Skin of body (tissue), 2 donors: Measurements from ENCODE around the gene HRCT1. TPM values are rescaled to one million over a fixed set of nuclear protein-coding genes. Genes with fewer than 3 reads are reported as not detected.
A peak's percentile ranks its signal among the peaks of the same experiment; 100 is the strongest.
"Not testable (repeated sequence)": the region's sequence is repeated elsewhere in the genome, so short reads cannot be mapped to it uniquely, and the experiment has no call there.

ENCODE experiments used
- DNase-seq: peaks from one replicate; lab custom pipeline; 2025; lab: John Stamatoyannopoulos, UW
- total RNA-seq: library from RNA; depleted of rRNA; stranded (reverse); fragments of >200 nt; gene quantifications from one replicate; pipeline ENCODE4 v1.2.3, GENCODE V29; 2014

The HRCT1 gene
- not detected for total RNA-seq

DNA sequence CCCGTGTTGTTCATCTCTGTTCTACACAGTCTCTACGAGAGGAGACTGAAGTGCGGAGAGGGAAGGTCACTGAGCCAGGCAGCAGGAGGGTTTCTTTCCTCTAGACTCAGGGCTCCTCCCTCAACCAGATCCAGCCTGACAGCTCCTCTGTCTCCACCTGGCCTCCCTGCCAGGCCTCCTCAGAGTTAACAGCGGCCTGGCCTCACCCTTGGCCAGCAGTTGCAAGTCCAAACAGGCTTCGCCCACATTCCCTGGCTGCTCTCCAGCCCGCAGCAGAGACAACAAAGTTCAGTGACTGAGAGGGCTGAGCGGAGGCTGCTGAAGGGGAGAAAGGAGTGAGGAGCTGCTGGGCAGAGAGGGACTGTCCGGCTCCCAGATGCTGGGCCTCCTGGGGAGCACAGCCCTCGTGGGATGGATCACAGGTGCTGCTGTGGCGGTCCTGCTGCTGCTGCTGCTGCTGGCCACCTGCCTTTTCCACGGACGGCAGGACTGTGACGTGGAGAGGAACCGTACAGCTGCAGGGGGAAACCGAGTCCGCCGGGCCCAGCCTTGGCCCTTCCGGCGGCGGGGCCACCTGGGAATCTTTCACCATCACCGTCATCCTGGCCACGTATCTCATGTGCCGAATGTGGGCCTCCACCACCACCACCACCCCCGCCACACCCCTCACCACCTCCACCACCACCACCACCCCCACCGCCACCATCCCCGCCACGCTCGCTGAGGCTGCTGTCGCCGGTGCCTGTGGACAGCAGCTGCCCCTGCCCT is at the start of gene HRCT1:
HRCT1 (plus strand) TSS at position 291 of the 768 bp plus-strand sequence; CDS start at position 377, 86 bp downstream.
- peak; percentile 57 for DNase-seq

DNA sequence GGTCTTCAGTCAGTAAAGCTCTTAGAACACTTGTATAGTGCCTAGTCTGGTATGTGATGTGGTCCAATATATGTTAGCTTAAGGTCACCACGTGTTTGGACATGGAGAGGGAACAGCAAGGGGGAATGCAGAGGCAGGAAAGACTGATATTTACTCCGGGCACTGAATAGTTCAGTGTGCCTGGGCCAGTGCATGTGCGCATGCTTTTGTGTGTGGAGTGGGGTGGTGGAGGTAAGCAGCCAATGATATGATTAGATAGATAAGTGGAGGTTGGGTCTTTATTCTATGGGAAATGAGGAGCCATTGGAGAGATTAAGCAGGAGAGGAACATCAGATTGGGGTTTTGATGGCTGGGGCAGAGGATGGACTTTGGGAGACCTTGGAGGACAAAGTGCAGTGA is 49.8 kb upstream of the HRCT1 start:
- DNase-seq, result no peak

DNA sequence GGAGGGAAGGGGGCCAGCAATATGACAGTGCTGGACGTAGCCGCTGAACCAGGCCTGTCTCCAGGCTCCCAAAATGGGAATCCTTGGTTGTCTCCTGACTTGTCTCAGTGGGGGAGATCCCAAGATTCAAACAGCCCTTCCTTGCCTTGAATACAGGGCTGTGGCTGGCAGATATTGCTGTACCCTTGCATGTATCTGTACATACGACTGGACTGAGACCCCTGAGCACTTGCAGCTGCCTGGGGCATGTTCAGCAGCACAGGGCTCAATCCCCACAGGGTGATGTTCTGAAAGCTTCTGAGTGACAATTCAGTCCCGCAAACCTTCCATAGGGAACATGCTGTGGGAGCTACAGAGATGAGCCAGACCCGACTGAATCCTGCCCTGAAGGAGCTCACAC is 49.1 kb upstream of the HRCT1 start:
- DNase-seq, result no peak

DNA sequence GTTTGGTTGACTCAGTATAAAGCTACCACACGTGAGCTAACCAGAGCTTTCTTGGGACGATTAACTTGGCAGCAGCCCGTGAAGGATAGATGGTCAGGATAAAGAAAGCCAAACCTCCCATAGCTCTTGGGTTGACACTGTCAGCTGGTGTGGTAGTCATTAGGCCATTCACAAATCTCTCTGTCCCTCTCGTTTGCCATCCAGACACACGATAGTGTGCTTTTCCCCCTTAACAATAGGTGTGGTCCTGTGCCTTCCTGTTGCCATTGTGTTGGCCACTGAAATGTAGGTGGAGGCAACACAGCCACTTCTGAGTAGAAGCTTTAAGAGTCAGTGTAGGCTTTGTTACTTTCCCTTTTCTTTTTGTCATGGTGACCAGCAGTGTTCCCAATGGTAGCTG is 47.5 kb upstream of the HRCT1 start:
- no peak for DNase-seq

DNA sequence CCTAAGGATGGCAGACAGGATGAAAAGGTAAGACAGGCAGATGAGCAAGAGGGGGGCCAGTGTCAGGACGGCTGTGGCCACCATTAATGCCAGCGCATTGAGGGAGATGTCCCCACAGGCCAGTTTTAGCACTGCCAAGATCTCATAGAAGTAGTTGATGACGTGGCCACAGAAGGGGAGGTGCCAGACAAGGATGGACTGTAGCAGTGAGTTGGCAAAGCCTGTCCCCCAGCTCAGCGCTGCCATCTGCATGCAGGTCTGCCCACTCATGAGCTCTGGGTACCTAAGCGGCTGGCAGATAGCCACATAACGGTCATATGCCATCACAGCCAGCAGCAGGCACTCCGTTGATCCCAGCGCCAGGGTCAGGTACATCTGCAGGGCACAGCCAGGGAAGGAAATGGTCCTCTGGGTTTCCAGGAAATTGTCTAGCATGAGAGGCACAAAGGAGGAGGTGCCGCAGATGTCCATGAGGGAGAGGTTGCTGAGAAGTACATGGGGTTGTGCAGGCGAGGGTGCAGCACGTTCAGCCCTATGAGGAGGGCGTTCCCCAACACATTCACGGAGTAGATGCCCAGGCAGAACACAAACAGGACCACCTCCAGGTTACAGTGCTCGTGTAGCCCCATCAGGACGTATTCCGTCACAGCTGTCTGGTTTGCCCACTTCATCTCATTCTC is 46.6 kb upstream of the HRCT1 start:
- DNase-seq, result no peak

DNA sequence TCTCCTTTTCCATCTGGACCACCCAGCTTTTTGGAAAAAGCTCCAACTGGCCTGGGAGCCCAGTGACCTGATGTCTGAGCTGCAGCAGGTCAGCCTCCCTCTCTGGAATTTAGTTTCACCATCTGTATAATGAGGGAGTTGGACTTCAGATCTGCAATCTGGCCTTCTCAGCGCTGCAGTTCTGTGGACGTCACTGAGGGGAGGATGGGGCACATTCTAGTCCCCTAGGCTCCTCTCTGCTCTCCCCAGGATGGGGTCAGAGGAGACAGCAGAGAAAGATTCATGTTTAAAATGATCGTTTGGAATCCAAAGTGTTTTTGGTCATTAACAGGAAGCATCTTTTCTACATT is 46.0 kb upstream of the HRCT1 start:
- DNase-seq, result no peak

DNA sequence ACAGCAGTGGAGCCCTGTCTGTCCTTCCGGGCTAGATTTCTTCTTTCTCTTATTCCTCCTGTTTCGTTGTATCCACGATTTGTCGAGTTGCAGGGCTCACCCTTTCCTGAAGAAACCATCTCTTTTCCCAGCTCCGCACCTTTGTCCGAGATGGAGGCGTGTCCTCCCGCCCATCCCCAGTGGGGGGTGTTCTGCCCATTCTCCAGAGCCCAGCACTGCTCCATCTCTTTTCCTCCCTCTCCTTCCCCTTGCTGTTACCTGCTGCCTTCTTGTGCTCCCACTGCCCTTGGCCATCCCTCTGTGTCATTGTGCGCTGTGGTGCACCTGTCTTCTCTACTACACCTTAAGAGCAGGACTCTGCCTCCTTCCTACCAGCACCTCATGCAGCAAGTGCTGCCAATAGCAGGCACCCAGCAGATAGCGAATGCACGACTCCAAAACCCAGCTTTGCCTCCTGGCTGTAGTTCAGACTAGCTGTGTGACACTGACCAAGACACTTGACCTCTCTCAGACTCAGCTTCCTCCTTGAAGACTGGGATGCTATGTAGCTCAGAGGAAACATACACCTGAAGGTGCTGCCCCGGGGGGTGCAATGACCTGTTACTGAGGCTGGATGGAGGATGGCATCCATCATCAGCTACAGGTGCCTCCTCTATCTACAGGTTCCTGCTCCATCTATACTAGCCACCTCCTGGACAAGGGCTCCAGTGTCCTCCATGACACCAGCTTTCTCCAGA is 44.7 kb upstream of the HRCT1 start:
- DNase-seq, result no peak

DNA sequence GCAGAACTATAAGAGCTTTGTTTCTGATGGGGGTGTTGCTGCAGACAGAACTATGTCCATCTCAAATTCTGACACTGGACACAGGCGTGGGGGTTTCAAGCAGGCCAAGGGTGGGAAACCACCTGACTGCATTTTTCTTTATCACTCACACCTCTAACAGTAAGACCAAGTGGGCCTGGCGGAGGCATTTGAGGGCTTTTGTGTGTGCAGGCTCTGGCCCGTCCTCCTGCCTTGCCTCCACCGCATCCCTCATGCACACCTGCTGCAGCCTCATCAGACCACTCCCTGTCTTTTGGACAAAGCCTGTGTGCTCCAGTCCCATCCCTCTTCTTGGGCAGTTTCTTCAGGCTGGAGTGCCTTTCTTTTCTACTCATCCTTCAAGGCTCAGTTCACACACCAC is 43.7 kb upstream of the HRCT1 start:
- no peak for DNase-seq

DNA sequence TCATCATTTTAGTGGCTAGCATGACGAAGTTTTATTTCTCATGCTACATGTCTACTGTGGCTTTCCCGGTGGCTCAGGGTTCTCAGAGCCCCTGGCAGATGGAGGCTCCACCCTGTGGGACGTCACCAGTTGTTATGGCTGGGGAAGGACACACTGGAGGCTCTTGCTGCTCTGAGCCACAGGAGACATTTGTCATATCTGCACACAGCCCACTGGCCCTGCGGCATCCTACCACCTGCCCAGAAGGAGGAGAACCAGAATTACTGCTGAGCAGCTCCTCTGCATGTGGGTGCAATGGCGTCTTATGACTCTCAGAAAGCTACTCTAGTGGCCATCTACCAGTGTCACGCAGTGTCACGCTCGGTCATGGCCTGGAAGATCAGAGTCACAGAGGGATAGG is 42.4 kb upstream of the HRCT1 start:
- DNase-seq, result no peak

DNA sequence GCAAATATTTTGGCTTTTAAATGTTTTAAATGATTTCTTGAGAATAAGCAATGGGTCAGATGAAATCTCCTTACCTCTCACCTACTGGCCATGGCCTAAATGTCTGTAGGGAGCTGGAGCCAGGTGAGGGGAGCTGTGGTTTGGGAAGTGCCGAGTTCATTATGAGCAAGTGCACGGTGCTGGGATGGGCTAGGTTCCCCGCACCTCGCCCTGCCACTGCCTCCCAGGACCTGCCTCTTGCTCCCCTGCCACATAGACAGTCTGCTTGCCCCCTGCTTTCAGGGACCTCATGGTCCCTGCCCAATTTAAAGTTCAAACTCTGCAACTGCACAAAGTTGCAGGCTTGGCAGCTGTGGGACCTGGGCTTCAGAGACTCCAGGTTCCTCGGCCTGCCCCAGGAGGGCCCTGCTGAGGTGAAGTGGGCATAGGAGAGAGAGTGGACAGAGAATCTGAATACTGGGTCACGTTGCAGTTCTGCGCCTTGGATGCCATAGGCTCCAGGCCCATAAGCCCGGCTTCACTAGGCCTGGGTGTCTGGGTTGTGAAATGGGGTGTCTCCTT is 41.2 kb upstream of the HRCT1 start:
- DNase-seq, result no peak

DNA sequence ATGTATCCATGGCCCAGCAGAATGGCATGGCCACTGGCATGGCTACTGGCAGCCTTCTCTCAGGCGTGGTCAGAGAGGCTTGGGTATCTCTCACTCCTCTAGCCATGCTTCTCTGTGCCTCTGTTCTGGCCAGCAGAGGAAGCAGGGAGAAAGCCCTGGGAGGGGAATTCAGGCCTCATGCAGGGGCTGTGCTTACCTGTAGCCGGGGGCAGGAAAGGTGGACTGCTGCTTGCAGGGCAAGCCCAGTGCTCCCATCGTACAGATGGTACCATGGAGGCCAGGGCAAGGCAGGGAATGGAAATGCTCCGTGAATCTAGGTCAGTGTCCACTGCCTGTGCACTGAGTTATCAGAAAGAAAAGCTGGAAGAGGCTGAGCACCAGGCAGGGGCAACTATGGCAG is 38.5 kb upstream of the HRCT1 start:
- DNase-seq, result no peak

DNA sequence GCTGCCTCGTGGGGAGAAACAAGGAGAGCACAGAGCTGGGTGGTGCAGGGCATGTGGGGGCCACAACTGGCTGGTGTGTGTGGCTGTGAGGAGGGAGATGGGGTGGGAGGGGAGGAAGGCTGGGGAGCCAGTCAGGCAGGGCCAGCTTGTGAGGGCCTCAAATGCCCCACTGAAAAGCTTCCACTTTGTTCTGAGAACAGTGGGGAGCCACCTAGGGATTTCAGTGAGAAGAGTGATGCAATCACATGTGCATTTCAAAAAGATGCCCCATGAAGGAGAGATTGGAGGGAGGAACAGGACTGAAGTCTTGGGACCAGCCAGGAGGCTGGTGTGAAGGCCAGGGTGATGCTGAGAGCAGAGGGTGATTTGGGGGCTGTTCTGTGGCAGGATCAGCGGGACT is 37.1 kb upstream of the HRCT1 start:
- no peak for DNase-seq

DNA sequence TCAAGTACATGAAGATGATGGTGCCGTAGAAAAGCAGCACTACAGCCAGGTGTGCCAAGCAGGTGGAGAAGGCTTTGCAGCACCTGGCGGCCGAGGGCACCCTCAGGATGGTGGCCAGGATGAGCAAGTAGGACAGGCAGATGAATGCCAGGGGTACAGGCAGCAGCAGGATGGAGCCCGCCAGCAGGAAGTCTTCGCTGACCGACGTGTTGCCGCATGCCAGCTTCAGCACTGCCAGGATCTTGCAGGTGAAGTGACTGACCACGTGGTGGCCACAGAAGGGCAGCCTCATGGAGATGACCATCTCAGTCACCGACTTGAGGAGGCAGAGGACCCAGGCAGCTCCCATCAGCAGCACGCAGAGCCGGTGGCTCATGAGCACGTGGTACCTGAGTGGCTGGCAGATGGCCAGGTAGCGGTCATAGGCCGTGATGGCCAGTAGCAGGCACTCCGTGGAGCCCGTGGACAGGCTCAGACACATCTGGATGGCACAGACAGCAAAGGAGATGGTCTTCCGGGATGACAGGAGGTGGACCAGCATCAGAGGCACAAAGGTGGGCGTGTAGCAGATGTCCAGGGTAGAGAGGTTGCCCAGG is 36.3 kb upstream of the HRCT1 start:
- DNase-seq, result no peak

DNA sequence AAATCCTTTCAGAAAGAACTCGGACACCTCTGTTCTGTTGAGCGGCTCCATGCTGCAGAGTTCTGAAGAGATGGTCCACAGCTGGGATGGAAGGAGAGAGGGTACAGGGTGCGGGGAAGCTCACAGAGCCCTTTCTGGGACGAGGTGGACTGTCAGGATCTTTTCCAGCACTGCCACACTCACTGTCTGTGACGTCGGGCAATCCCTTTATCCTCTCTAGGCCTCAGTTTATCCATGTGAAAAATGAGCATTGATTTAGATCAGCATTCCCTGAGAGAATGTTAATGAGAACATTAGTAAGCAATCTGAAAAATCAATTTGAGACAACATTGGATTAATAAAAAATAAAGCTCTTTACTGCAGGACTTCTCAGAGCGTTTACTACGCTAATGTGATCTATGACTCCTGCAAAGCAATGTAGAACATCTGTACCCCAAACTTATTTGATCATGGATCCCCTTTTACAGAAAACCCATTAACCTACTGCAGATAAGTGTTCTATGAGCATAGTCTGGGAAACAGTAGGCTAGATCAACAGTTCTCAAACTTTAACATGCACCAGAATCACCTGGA is 35.6 kb upstream of the HRCT1 start, which contains the start of gene OR13J1:
OR13J1 (minus strand) TSS at position 51 of the 573 bp plus-strand sequence; CDS start at position 51, 0 bp downstream.
- DNase-seq, result no peak

DNA sequence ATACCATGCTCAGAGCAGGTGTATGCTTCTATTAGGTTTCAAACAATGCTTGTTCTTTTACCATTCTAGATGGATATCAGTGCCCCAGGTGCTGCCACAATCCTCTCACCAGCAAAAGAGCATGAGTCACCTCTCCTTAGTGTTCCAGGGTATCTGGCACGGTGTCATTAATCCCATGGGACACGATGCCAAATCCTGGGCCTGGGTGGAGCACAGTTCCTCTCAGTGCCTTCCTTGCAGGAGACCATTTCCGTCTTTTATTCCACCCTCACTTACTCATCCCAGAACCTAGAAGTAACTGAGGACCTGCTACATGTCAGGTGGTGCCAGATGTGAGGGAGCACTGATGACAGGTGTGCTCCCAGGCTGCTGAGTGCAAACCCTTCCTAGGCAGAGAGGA is 34.5 kb upstream of the HRCT1 start:
- no peak for DNase-seq

DNA sequence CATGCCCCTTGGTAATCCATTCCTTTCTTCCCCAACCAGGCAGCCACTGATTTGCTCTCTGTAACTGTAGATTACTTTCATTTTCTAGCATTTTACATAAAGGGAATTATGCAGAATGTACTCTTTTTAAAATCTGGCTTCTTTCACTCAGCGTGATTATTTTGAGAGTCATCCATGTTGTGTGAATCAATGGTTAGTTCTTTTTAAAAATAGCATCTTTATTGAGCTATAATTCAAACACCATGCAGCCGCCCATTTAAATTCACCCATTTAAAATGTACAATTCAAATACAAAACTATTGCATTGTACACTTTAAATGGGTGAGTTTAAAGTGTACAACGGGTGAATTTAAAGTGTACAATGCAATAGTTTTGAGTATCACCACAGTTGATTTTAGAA is 33.5 kb upstream of the HRCT1 start:
- no peak for DNase-seq

DNA sequence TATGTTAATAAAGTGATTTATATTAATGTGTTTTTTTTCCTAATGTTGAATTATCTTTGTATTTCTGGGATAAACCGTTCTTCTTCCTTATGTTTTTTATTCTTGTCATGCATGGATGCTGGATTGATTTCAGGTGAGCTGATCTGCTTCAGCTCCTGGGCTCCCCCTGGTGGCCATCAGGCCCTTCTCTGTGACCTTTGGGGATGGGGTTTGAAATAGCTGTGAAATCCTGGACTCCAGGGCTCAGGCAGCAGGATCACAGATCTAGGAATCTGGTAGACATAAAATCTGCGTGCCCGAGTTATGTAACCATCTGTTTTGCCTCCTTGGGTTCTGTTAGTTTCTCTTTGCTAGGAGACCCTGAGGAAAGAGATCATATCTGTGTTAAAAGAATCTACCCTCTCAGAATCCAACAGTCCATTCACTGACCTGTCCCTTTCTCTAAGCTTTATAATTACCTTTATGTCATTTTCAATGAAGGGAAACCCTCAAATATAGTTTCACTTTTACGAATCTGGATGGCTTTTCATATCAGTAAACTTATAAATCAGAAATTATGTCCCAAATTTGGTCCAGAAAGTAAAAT is 23.6 kb upstream of the HRCT1 start:
- peak; percentile 89 for DNase-seq

DNA sequence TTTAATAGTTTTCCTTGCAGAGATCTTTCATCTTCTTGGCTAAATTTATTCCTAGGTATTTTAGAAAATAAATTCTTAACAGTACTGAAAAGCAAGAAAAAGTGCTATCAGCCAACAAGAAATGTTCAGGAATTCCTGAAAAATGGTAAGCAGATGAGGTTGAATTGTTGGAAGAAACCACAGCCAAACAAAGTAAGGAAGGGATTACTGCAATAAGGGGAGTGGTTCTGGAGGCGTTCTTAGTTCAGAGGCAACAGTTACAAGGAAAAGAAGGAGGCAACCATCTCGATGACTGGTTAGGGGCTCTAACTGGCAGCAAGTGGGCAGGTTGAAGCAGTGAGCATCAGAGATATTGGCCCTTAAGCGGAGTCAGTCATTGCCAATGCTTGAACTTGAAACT is 23.0 kb upstream of the HRCT1 start:
- peak; percentile 50 for DNase-seq

DNA sequence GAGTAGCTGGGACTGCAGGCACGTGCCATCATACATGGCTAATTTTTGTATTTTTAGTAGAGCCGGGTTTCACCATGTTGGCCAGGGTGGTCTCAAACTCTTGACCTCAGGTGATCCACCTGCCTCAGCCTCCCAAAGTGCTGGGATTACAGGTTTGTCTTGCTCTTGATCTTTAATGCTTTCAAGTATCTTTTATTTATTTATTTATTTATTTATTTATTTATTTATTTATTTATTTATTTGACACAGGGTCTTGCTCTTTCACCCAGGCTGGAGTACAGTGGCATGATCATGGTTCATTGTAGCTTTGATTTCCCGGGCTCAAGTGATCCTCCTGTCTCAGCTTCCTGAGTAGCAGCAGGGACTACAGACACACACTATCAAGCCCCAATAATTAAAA is 21.1 kb upstream of the HRCT1 start:
- DNase-seq, result not testable (repeated sequence)

DNA sequence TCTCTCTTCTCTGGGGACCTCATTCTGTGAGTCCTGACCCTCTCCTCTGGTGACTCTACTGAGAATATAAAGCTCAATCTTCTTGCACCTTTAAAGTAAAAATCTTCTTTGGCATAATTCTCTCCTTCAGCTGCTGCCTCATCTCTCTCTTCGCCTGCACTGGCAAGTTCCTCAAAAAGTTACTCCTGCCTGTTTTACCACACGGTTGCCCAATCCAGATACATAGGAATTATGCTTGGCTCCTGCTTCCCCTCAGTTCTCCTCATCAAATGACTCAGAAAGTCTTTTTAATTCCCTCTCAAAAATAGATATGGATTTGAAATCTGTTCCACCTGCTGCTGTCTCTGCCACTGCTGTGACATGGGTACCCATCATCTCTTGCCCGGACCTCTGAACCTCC is 14.4 kb upstream of the HRCT1 start:
- no peak for DNase-seq

DNA sequence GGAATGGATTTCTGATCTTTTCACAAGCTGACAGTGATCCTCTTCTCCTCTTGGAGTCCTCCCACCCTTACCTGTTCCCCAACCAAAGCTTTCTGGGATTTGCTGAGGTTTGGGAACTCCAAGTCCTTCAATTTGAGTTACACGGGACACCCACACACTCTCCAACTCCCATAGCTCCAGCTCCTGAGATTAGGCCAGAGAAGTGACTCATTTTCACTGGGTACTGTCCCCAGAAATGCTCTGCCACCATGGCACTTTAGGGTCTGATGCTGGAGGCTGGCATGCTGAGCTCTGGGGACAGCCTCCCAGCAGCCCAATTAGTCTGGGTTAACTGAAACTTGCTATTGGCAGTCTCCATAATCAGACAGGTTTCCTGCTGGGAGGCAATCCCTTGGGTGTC is 14.0 kb upstream of the HRCT1 start:
- DNase-seq, result no peak
